HG02970 (cell line): ENCODE measurements around the gene HLCS.

Source experiments
- ATAC-seq: cut with Tn5 transposase; IDR thresholded peaks from one replicate; pipeline ENCODE4 v1.9.1; 2021; ENCODE audit warnings: mild to moderate bottlenecking, moderate library complexity, moderate number of reproducible peaks; ENCODE audit not compliant: unreplicated experiment, low FRiP score

HLCS gene

GRCh38 chr21:36917471-36918158 lies 48.9 kb downstream of the HLCS start:
- no peak for ATAC-seq

GRCh38 chr21:36916718-36917117 lies 49.8 kb downstream of the HLCS start:
- no peak for ATAC-seq

GRCh38 chr21:36915696-36916245 lies 50.7 kb downstream of the HLCS start:
- ATAC-seq: no peak

- ATAC-seq: no peak
Measured at GRCh38 chr21:36915014-36915695, 51.3 kb downstream of the HLCS start.

- no peak for ATAC-seq
Measured at GRCh38 chr21:36914244-36915013, 52.0 kb downstream of the HLCS start.

- ATAC-seq: no peak
Measured at GRCh38 chr21:36913247-36914169, 53.0 kb downstream of the HLCS start.

- no peak for ATAC-seq
Measured at GRCh38 chr21:36910581-36911307, 55.7 kb downstream of the HLCS start.

GRCh38 chr21:36909901-36910561 lies 56.4 kb downstream of the HLCS start:
- ATAC-seq: no peak

GRCh38 chr21:36909423-36909822 lies 57.0 kb downstream of the HLCS start:
- ATAC-seq: no peak

GRCh38 chr21:36908260-36908908 lies 58.1 kb downstream of the HLCS start:
- ATAC-seq: no peak

GRCh38 chr21:36904093-36904666 lies 62.3 kb downstream of the HLCS start:
- ATAC-seq: no peak

GRCh38 chr21:36902793-36903192 lies 63.7 kb downstream of the HLCS start:
- ATAC-seq: no peak

GRCh38 chr21:36902331-36902730 lies 64.1 kb downstream of the HLCS start:
- ATAC-seq: no peak

GRCh38 chr21:36901575-36901974 lies 64.9 kb downstream of the HLCS start:
- no peak for ATAC-seq

GRCh38 chr21:36893581-36893980 lies 72.9 kb downstream of the HLCS start:
- no peak for ATAC-seq

- ATAC-seq: no peak
Measured at GRCh38 chr21:36892201-36892600, 74.3 kb downstream of the HLCS start.

GRCh38 chr21:36891692-36892091 lies 74.8 kb downstream of the HLCS start:
- no peak for ATAC-seq

- no peak for ATAC-seq
Measured at GRCh38 chr21:36891121-36891520, 75.3 kb downstream of the HLCS start.
